Right lobe of liver (tissue), 6 donors: Measurements from ENCODE around the gene BIK. TPM values are rescaled to one million over a fixed set of nuclear protein-coding genes. Genes with fewer than 3 reads are reported as not detected.

ENCODE experiments used
- ATAC-seq, 4 donors: fragments of 200-7000 bp; cut with Tn5 transposase; one replicate each; pipeline ENCODE4 v1.9.1; 2020; ENCODE audit warnings: mild to moderate bottlenecking in 4 of 4, moderate library complexity in 4 of 4
- DNase-seq, 3 donors: peaks; one replicate each; pipeline ENCODE4 v3.0.0-alpha.2; 2020
- H3K27ac ChIP-seq, 3 donors: fragments of 200-600 bp; one replicate each; pipeline ENCODE4 v1.8.0; 2022
- H3K27me3 ChIP-seq, 2 donors: fragments of 200-600 bp; one replicate each; pipeline ENCODE4 v1.8.0; 2022
- H3K36me3 ChIP-seq, 4 donors: fragments of 200-600 bp; sonication (generic) in 1 of 4; one replicate each; pipeline versions ENCODE4 v1.5.1 to v1.8.0; 2017 to 2022; ENCODE audit warnings: control low read depth in 1 of 4
- H3K4me1 ChIP-seq, 4 donors: fragments of 200-600 bp; sonication (generic) in 1 of 4; one replicate each; pipeline versions ENCODE4 v1.5.1 to v1.8.0; 2017 to 2022; ENCODE audit warnings: control low read depth in 1 of 4
- H3K4me3 ChIP-seq, 3 donors: fragments of 200-600 bp; one replicate each; pipeline ENCODE4 v1.8.0; 2022
- H3K9me3 ChIP-seq, 4 donors: fragments of 200-600 bp; sonication (generic) in 1 of 4; one replicate each; pipeline versions ENCODE4 v1.5.1 to v1.8.0; 2017 to 2022; ENCODE audit warnings: control low read depth in 1 of 4
- CTCF ChIP-seq, 4 donors: fragments of 200-600 bp in 3 of 4; fragments of 450-650 bp in 1 of 4; IDR thresholded peaks; one replicate each; pipeline versions ENCODE4 v1.5.1 to v1.8.0; 2016 to 2022; ENCODE audit warnings: antibody characterized with exemption in 4 of 4, mild to moderate bottlenecking in 2 of 4
- POLR2A ChIP-seq: fragments of 450-650 bp; IDR thresholded peaks from one replicate; pipeline ENCODE4 v1.6.1; 2017; ENCODE audit warnings: antibody characterized with exemption, mild to moderate bottlenecking
- WGBS: methylation state at CpG from one replicate; pipeline ENCODE4 v1.1.6; 2018; ENCODE audit warnings: low coverage, low lambda C conversion rate; ENCODE audit not compliant: insufficient coverage; ENCODE audit errors: missing lambda C conversion rate; 5-methylcytosine and 5-hydroxymethylcytosine counted together
- intact Hi-C, 2 donors: fragments of 100-400 bp; cut with DNase I; formaldehyde crosslinking; loops; one replicate each; pipeline versions ENCODE4 v1.11.2 to v1.14.1; 2022
- total RNA-seq, 6 experiments: library from RNA; depleted of rRNA in 2 of 6; stranded (reverse); fragments of >200 nt in 2 of 6; fragmentation: NEBNext Ultra II Directional in 3 of 6; extraction: Animal tissue kit (Norgen Biotek cat#: 25700) in 3 of 6; gene quantifications; one replicate each; pipeline versions ENCODE4 v1.1.0 to v1.2.4, GENCODE V29; 2016 to 2023
- donor health status: DM: no; HTN: yes; CAD: no.
- donor health status: DM: no; HTN: no; CAD: no.
- donor health status: DM: no; HTN: no; CAD: no.
- donor health status: DM: no; HTN: yes; CAD: no.
- donor health status: DM: no; HTN: yes; CAD: no.

The BIK gene
- total RNA-seq, 6 experiments from 2014 or later: 0.22 to 0.42 (median 0.31) TPM; not detected in 1

- no peak for ATAC-seq
- no peak overlapping the region for H3K27ac ChIP-seq
Measured at GRCh38 chr22:43128928-43129424, 18.4 kb downstream of the BIK start.

GRCh38 chr22:43129426-43130425, 19.2 kb downstream of the BIK start:
- no peaks in the 10 kb centered on the region for H3K27me3 ChIP-seq
- intact Hi-C loops: loop anchor here in 1 of 2 donors (10.0 kb wide), 1 partner anchor 65 kb away; no protein-coding TSS in a partner anchor
- WGBS: 63% methylated on average over 9 of the region's 16 CpGs
- H3K4me3 ChIP-seq: no peak overlapping the region
- peaks cover 0 to 11% (median 2%) of the 10 kb centered on the region in 4 donors for H3K4me1 ChIP-seq
- H3K9me3 ChIP-seq: no peaks in the 10 kb centered on the region
- DNase-seq (no peak), ATAC-seq (no peak)
- H3K36me3 ChIP-seq: peaks cover 0 to 9% (median 2%) of the 10 kb centered on the region in 4 donors
- no peak overlapping the region for H3K27ac ChIP-seq
- no peak for TF ChIP-seq POLR2A
- no peak for TF ChIP-seq CTCF (IDR thresholded peaks at IDR 0.05)

More at GRCh38 chr22:43128928-43129424, 18.4 kb downstream of the BIK start:
- TF ChIP-seq CTCF (IDR thresholded peaks at IDR 0.05) (no peak), POLR2A (no peak)
- Histone ChIP-seq H3K4me1 (peaks cover 0 to 11% (median 2%) of the 10 kb centered on the region in 4 donors), H3K36me3 (peaks cover 0 to 9% (median 0%) of the 10 kb centered on the region in 4 donors), H3K9me3 (no peaks in the 10 kb centered on the region), H3K4me3 (no peak overlapping the region), H3K27me3 (no peaks in the 10 kb centered on the region)
- intact Hi-C loops: loop anchor here in 1 of 2 donors (10.0 kb wide), 1 partner anchor 64 kb away; no protein-coding TSS in a partner anchor
- 60% methylated on average over 1 of the region's 20 CpGs for WGBS
- no peak for DNase-seq

- no peaks in the 10 kb centered on the region for H3K4me1 ChIP-seq
- no peak for DNase-seq
- H3K9me3 ChIP-seq: no peaks in the 10 kb centered on the region
- H3K27me3 ChIP-seq: no peaks in the 10 kb centered on the region
- 64% methylated on average over 7 of the region's 17 CpGs for WGBS
- intact Hi-C loops: no loop called here
- ATAC-seq: no peak
- no peak overlapping the region for H3K27ac ChIP-seq
- TF ChIP-seq POLR2A (no peak), CTCF (IDR thresholded peaks at IDR 0.05) (no peak)
- peaks cover 0 to 20% (median 8%) of the 10 kb centered on the region in 4 donors for H3K36me3 ChIP-seq
- no peak overlapping the region for H3K4me3 ChIP-seq
Measured at GRCh38 chr22:43131773-43132501, 21.4 kb downstream of the BIK start.

GRCh38 chr22:43133401-43133800, 22.9 kb downstream of the BIK start:
- Histone ChIP-seq H3K4me3 (no peak overlapping the region), H3K27me3 (no peaks in the 10 kb centered on the region), H3K27ac (no peak overlapping the region), H3K9me3 (no peaks in the 10 kb centered on the region), H3K36me3 (peaks cover 0 to 32% (median 10%) of the 10 kb centered on the region in 4 donors), H3K4me1 (no peaks in the 10 kb centered on the region)
- TF ChIP-seq CTCF (IDR thresholded peaks at IDR 0.05): no peak
- TF ChIP-seq POLR2A: no peak
- 95% methylated on average over 7 of the region's 9 CpGs for WGBS
- ATAC-seq (no peak), DNase-seq (no peak)
- intact Hi-C loops: no loop called here
